ENCODE measurements around the gene DOCK1. TPM values are rescaled to one million over a fixed set of nuclear protein-coding genes. Genes with fewer than 3 reads are reported as not detected.

DOCK1 gene
- total RNA-seq, 1 experiment from 2014 or later, result 22.7 TPM

- in situ Hi-C loops (cut with HindIII; ENCODE audit: low pct_unique_long_range_greater_than_20kb, low sequenced_read_pairs), result no loop called here
- no peak for DNase-seq (ENCODE audit: low read depth, low spot score)
Measured at GRCh38 chr10:126963354-126963753, 58.1 kb downstream of the DOCK1 start.

GRCh38 chr10:126964190-126964589 is 59.0 kb downstream of the DOCK1 start:
- in situ Hi-C loops (cut with HindIII; ENCODE audit: low pct_unique_long_range_greater_than_20kb, low sequenced_read_pairs), result no loop called here
- DNase-seq (ENCODE audit: low read depth, low spot score), result no peak

- in situ Hi-C loops (cut with HindIII; ENCODE audit: low pct_unique_long_range_greater_than_20kb, low sequenced_read_pairs), result no loop called here
- no peak for DNase-seq (ENCODE audit: low read depth, low spot score)
Measured at GRCh38 chr10:126966938-126967337, 61.7 kb downstream of the DOCK1 start.

- in situ Hi-C loops (cut with HindIII; ENCODE audit: low pct_unique_long_range_greater_than_20kb, low sequenced_read_pairs), result no loop called here
- DNase-seq (ENCODE audit: low read depth, low spot score), result peak; percentile 44
Measured at GRCh38 chr10:126969310-126969709, 64.1 kb downstream of the DOCK1 start.

- DNase-seq (ENCODE audit: low read depth, low spot score), result no peak
- in situ Hi-C loops (cut with HindIII; ENCODE audit: low pct_unique_long_range_greater_than_20kb, low sequenced_read_pairs), result no loop called here
Measured at GRCh38 chr10:126972635-126973414, 67.6 kb downstream of the DOCK1 start.

GRCh38 chr10:126975221-126975620 is 70.0 kb downstream of the DOCK1 start:
- no peak for DNase-seq (ENCODE audit: low read depth, low spot score)
- in situ Hi-C loops (cut with HindIII; ENCODE audit: low pct_unique_long_range_greater_than_20kb, low sequenced_read_pairs), result no loop called here

- in situ Hi-C loops (cut with HindIII; ENCODE audit: low pct_unique_long_range_greater_than_20kb, low sequenced_read_pairs), result no loop called here
Measured at GRCh38 chr10:126977216-126977615, 72.0 kb downstream of the DOCK1 start.

GRCh38 chr10:126979311-126979710 is 74.1 kb downstream of the DOCK1 start:
- DNase-seq (ENCODE audit: low read depth, low spot score), result no peak
- in situ Hi-C loops (cut with HindIII; ENCODE audit: low pct_unique_long_range_greater_than_20kb, low sequenced_read_pairs), result no loop called here

More at GRCh38 chr10:126977216-126977615, 72.0 kb downstream of the DOCK1 start:
- peak; percentile 12 for DNase-seq (ENCODE audit: low read depth, low spot score)

- in situ Hi-C loops (cut with HindIII; ENCODE audit: low pct_unique_long_range_greater_than_20kb, low sequenced_read_pairs), result no loop called here
- DNase-seq (ENCODE audit: low read depth, low spot score), result no peak
Measured at GRCh38 chr10:126993208-126993607, 88.0 kb downstream of the DOCK1 start.

- in situ Hi-C loops (cut with HindIII; ENCODE audit: low pct_unique_long_range_greater_than_20kb, low sequenced_read_pairs), result no loop called here
- DNase-seq (ENCODE audit: low read depth, low spot score), result no peak
Measured at GRCh38 chr10:126997801-126998590, 92.8 kb downstream of the DOCK1 start.

- in situ Hi-C loops (cut with HindIII; ENCODE audit: low pct_unique_long_range_greater_than_20kb, low sequenced_read_pairs), result no loop called here
- DNase-seq (ENCODE audit: low read depth, low spot score), result no peak
Measured at GRCh38 chr10:127000598-127000997, 95.4 kb downstream of the DOCK1 start.

GRCh38 chr10:127003032-127003685 is 97.9 kb downstream of the DOCK1 start:
- DNase-seq (ENCODE audit: low read depth, low spot score), result no peak
- in situ Hi-C loops (cut with HindIII; ENCODE audit: low pct_unique_long_range_greater_than_20kb, low sequenced_read_pairs), result no loop called here

GRCh38 chr10:127006453-127006852 is 101.2 kb downstream of the DOCK1 start:
- in situ Hi-C loops (cut with HindIII; ENCODE audit: low pct_unique_long_range_greater_than_20kb, low sequenced_read_pairs), result no loop called here
- no peak for DNase-seq (ENCODE audit: low read depth, low spot score)

GRCh38 chr10:127009366-127009765 is 104.1 kb downstream of the DOCK1 start:
- in situ Hi-C loops (cut with HindIII; ENCODE audit: low pct_unique_long_range_greater_than_20kb, low sequenced_read_pairs), result no loop called here
- DNase-seq (ENCODE audit: low read depth, low spot score), result no peak

- DNase-seq (ENCODE audit: low read depth, low spot score), result no peak
Measured at GRCh38 chr10:127011174-127011573, 105.9 kb downstream of the DOCK1 start.

GRCh38 chr10:127012071-127012768 is 107.0 kb downstream of the DOCK1 start:
- DNase-seq (ENCODE audit: low read depth, low spot score), result no peak
- in situ Hi-C loops (cut with HindIII; ENCODE audit: low pct_unique_long_range_greater_than_20kb, low sequenced_read_pairs), result no loop called here

More at GRCh38 chr10:127011174-127011573, 105.9 kb downstream of the DOCK1 start:
- in situ Hi-C loops (cut with HindIII; ENCODE audit: low pct_unique_long_range_greater_than_20kb, low sequenced_read_pairs), result no loop called here

- DNase-seq (ENCODE audit: low read depth, low spot score), result no peak
Measured at GRCh38 chr10:127012769-127013152, 107.5 kb downstream of the DOCK1 start.

GRCh38 chr10:127013211-127013656 is 108.0 kb downstream of the DOCK1 start:
- in situ Hi-C loops (cut with HindIII; ENCODE audit: low pct_unique_long_range_greater_than_20kb, low sequenced_read_pairs), result no loop called here
- no peak for DNase-seq (ENCODE audit: low read depth, low spot score)

More at GRCh38 chr10:127012769-127013152, 107.5 kb downstream of the DOCK1 start:
- in situ Hi-C loops (cut with HindIII; ENCODE audit: low pct_unique_long_range_greater_than_20kb, low sequenced_read_pairs), result no loop called here
